A673 (cell line): ENCODE results near the gene RMI2. TPM values are rescaled to one million over a fixed set of nuclear protein-coding genes. Genes with fewer than 3 reads are reported as not detected.

Experiments used
- BruUV-seq: library from RNA; stranded (reverse); fragments of 400-500 nt; replicated peaks from 2 replicates; lab custom pipeline; 2021; lab: Mats Ljungman, UMichigan
- CTCF ChIA-PET: fragments of 300-600 bp; sonication (Branson Sonifier 250); formaldehyde crosslinking; loops from one replicate; lab custom pipeline; 2022; ENCODE audit warnings: antibody characterized with exemption; lab: Charles Lee
- POLR2A ChIA-PET: fragments of 300-600 bp; sonication (Branson Sonifier 250); formaldehyde crosslinking; loops from one replicate; lab custom pipeline; 2022; ENCODE audit warnings: antibody characterized with exemption; ENCODE audit not compliant: low non-redundant PET; lab: Charles Lee
- DNase-seq: peaks from one replicate; pipeline ENCODE4 v3.0.0-alpha.2; 2015; ENCODE audit warnings: low spot score
- H3K27ac ChIP-seq: fragments of 200-600 bp; sonication (generic); 2 replicates; pipeline ENCODE4 v1.5.1; 2016; ENCODE audit warnings: mixed run types, low read depth, mild to moderate bottlenecking, mixed read lengths, antibody characterized with exemption, low read length; ENCODE audit not compliant: poor library complexity, severe bottlenecking
- H3K27me3 ChIP-seq: fragments of 200-600 bp; sonication (generic); replicated peaks from 2 replicates; pipeline ENCODE4 v1.6.1; 2017; ENCODE audit warnings: mixed run types, low read depth, mild to moderate bottlenecking, mixed read lengths, antibody characterized with exemption, low read length; ENCODE audit not compliant: insufficient read depth, poor library complexity
- H3K36me3 ChIP-seq: fragments of 200-600 bp; sonication (generic); 2 replicates; pipeline ENCODE4 v1.6.1; 2016; ENCODE audit warnings: mixed run types, mild to moderate bottlenecking, mixed read lengths, antibody characterized with exemption, low read length; ENCODE audit not compliant: insufficient read depth, poor library complexity, severe bottlenecking
- H3K4me1 ChIP-seq: fragments of 200-600 bp; sonication (generic); 2 replicates; pipeline ENCODE4 v1.6.1; 2017; ENCODE audit warnings: mixed run types, mild to moderate bottlenecking, mixed read lengths, antibody characterized with exemption, low read length; ENCODE audit not compliant: insufficient read depth, poor library complexity, severe bottlenecking
- H3K4me3 ChIP-seq: fragments of 200-600 bp; sonication (generic); 2 replicates; pipeline ENCODE4 v1.5.1; 2016; ENCODE audit warnings: low read depth, mixed run types, mild to moderate bottlenecking, mixed read lengths, low read length; ENCODE audit not compliant: poor library complexity, severe bottlenecking
- H3K9me3 ChIP-seq: fragments of 200-600 bp; sonication (generic); 2 replicates; pipeline ENCODE4 v1.6.1; 2016; ENCODE audit warnings: mixed run types, low read depth, mild to moderate bottlenecking, mixed read lengths, antibody characterized with exemption, low read length; ENCODE audit not compliant: poor library complexity, severe bottlenecking
- EZH2 ChIP-seq: fragments of 200-600 bp; sonication (generic); IDR thresholded peaks from 2 replicates; pipeline ENCODE4 v1.6.1; 2017; ENCODE audit warnings: borderline replicate concordance, low read depth, mild to moderate bottlenecking, mixed read lengths, antibody characterized with exemption, low read length; ENCODE audit not compliant: poor library complexity, severe bottlenecking
- intact Hi-C: fragments of 100-400 bp; cut with micrococcal nuclease; formaldehyde crosslinking; loops from one replicate; pipeline ENCODE4 v1.10.0; 2022; ENCODE audit not compliant: unreplicated experiment
- total RNA-seq: library from RNA; stranded (reverse); gene quantifications from 2 replicates; pipeline ENCODE4 v1.2.3, GENCODE V29; 2021
- TF ChIP-seq, protein P1 (sequence below): fragments of 300-800, 200-600 bp; sonication (generic); conservative IDR thresholded peaks from 2 replicates; pipeline ENCODE4 v1.5.1; 2017; ENCODE audit warnings: low read depth, mild to moderate bottlenecking, antibody characterized with exemption, low read length, moderate library complexity, mixed read lengths

RMI2 gene
- total RNA-seq, 1 experiment from 2014 or later, result 28.5 TPM

- no peaks in the 10 kb centered on the region for H3K36me3 ChIP-seq
- no peak overlapping the region for H3K4me3 ChIP-seq
- ChIA-PET CTCF (no interaction called here), POLR2A (no interaction called here)
- TF ChIP-seq, protein P1, sequence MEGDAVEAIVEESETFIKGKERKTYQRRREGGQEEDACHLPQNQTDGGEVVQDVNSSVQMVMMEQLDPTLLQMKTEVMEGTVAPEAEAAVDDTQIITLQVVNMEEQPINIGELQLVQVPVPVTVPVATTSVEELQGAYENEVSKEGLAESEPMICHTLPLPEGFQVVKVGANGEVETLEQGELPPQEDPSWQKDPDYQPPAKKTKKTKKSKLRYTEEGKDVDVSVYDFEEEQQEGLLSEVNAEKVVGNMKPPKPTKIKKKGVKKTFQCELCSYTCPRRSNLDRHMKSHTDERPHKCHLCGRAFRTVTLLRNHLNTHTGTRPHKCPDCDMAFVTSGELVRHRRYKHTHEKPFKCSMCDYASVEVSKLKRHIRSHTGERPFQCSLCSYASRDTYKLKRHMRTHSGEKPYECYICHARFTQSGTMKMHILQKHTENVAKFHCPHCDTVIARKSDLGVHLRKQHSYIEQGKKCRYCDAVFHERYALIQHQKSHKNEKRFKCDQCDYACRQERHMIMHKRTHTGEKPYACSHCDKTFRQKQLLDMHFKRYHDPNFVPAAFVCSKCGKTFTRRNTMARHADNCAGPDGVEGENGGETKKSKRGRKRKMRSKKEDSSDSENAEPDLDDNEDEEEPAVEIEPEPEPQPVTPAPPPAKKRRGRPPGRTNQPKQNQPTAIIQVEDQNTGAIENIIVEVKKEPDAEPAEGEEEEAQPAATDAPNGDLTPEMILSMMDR, result no peak
- no peak for TF ChIP-seq EZH2
- no peaks in the 10 kb centered on the region for H3K27me3 ChIP-seq
- H3K27ac ChIP-seq, result no peak overlapping the region
- no peaks in the 10 kb centered on the region for H3K4me1 ChIP-seq
- no peak for DNase-seq
- intact Hi-C loops, result no loop called here
- no peaks in the 10 kb centered on the region for H3K9me3 ChIP-seq
- BruUV-seq, result no TSS peak
These were observed 38.1 kb upstream of the RMI2 start for GRCh38 chr16:11306997-11307638.

DNA sequence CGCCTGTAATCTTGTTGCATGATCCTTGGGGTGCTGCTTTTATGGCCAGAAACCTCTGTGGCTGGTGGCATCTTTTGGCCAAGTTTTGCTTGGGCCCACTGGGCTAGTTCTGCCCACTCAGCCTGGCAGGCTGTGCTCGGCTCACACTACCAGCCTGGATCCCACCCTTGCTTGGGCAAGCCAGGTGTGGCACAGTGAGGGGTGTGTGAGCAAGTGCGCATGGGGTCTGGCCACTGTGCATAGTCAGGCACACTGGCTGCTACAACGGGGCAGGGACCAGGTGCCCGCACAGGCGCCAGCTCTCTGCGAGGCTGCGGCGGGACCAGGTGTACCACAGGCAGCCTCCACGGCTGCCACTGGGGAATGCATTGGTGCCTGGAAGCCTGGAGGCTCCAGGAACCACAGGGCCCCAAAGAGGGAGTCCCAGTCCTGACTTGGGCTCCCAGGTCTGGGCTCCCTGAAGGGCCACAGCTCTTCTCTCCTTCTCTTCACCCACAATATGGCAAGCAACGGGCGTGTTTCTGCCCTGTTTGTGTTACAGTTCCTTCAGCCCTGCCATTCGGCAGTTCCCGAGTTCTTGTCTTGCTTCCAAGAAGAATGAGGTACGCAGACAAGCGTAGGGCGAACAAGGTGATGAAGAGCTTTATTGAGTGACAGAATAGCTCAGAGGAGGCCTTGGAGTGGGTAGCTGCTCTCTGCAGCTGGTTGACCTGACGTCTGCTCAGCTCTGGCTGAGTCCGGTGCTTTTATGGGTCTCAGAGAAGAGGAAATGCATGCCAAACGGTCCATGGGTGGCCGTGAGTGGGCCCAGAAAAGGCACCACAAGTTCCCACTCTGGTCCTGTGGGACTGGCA is 37.4 kb upstream of the RMI2 start:
- BruUV-seq, result no TSS peak
- ChIA-PET CTCF (no interaction called here), POLR2A (no interaction called here)

GRCh38 chr16:11308493-11309283 is 36.6 kb upstream of the RMI2 start:
- Histone ChIP-seq H3K4me3 (no peak overlapping the region), H3K9me3 (no peaks in the 10 kb centered on the region), H3K36me3 (no peaks in the 10 kb centered on the region), H3K4me1 (peaks cover 7% of the 10 kb centered on the region), H3K27ac (no peak overlapping the region), H3K27me3 (no peaks in the 10 kb centered on the region)
- BruUV-seq, result no TSS peak
- ChIA-PET POLR2A (no interaction called here), CTCF (no interaction called here)
- intact Hi-C loops, result no loop called here
- no peak for DNase-seq
- TF ChIP-seq, protein P1, result no peak
- no peak for TF ChIP-seq EZH2

More for the DNA sequence above, 37.4 kb upstream of the RMI2 start:
- Histone ChIP-seq H3K27me3 (no peaks in the 10 kb centered on the region), H3K4me1 (peaks cover 5% of the 10 kb centered on the region), H3K9me3 (no peaks in the 10 kb centered on the region), H3K27ac (no peak overlapping the region), H3K36me3 (no peaks in the 10 kb centered on the region), H3K4me3 (no peak overlapping the region)
- intact Hi-C loops, result no loop called here
- DNase-seq, result no peak
- TF ChIP-seq, protein P1, result no peak
- TF ChIP-seq EZH2, result no peak
